KMS-11 (cell line): ENCODE measurements around the gene COA6.

Experiments
- H2AFZ ChIP-seq: fragments of 200-600 bp; sonication (generic); 2 replicates; pipeline ENCODE4 v1.6.1; 2016; ENCODE audit warnings: antibody characterized with exemption, mixed run types, low read depth
- H3K27ac ChIP-seq: fragments of 200-600 bp; sonication (generic); 2 replicates; pipeline ENCODE4 v1.6.1; 2016; ENCODE audit warnings: mild to moderate bottlenecking, mixed run types
- H3K27me3 ChIP-seq: fragments of 200-600 bp; sonication (generic); 2 replicates; pipeline ENCODE4 v1.6.1; 2017; ENCODE audit warnings: mild to moderate bottlenecking, low read depth, mixed run types, moderate library complexity; ENCODE audit not compliant: insufficient read depth
- H3K36me3 ChIP-seq: fragments of 200-600 bp; sonication (generic); 2 replicates; pipeline ENCODE4 v1.6.1; 2017; ENCODE audit warnings: mild to moderate bottlenecking, mixed run types; ENCODE audit not compliant: insufficient read depth
- H3K4me1 ChIP-seq: fragments of 200-600 bp; sonication (generic); 2 replicates; pipeline ENCODE4 v1.6.1; 2016; ENCODE audit warnings: mild to moderate bottlenecking, low read depth, mixed run types; ENCODE audit not compliant: poor library complexity, severe bottlenecking
- H3K4me2 ChIP-seq: fragments of 200-600 bp; sonication (generic); 2 replicates; pipeline ENCODE4 v1.7.0; 2016; ENCODE audit warnings: mild to moderate bottlenecking, mixed run types
- H3K4me3 ChIP-seq: fragments of 200-600 bp; sonication (generic); IDR thresholded peaks from 2 replicates; pipeline ENCODE4 v1.6.1; 2017; ENCODE audit warnings: low read depth, low read length, mixed read lengths; ENCODE audit not compliant: insufficient read depth
- H3K79me2 ChIP-seq: fragments of 200-600 bp; sonication (generic); 2 replicates; pipeline ENCODE4 v1.6.1; 2016; ENCODE audit warnings: low read depth, mixed run types; ENCODE audit not compliant: insufficient read depth
- H3K9ac ChIP-seq: fragments of 200-600 bp; sonication (generic); 2 replicates; pipeline ENCODE4 v1.6.1; 2016; ENCODE audit warnings: mild to moderate bottlenecking, mixed run types
- H4K20me1 ChIP-seq: fragments of 200-600 bp; sonication (generic); 2 replicates; pipeline ENCODE4 v1.6.1; 2016; ENCODE audit warnings: mild to moderate bottlenecking, mixed run types; ENCODE audit not compliant: insufficient read depth
- TF ChIP-seq, protein P1 (sequence below): fragments of 200-600 bp; sonication (generic); conservative IDR thresholded peaks from 2 replicates; pipeline ENCODE4 v1.6.1; 2017; ENCODE audit warnings: low read depth, mild to moderate bottlenecking, antibody characterized with exemption, low read length, moderate library complexity, mixed read lengths

COA6 gene

DNA sequence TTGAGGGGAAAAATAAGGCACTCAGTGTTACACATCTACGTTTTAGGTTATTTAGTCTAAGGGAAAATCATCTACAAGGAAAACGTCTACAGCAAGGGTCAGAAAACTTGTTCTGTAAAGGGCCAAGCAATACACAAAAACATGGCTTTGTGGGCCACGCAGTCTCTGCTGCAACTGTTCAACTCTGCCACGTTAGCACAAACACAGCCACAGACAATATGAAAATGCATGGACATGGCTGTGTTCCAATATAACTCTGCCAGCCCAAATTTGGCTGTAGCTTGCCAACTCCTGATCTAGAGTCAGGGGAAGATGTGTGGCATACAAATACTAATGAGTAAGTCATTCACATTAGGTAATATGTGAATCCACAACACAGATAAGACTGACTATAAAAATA lies 40.7 kb downstream of the COA6 start:
- Histone ChIP-seq H3K79me2 (no peaks in the 10 kb centered on the region), H3K36me3 (peaks cover 4% of the 10 kb centered on the region; the same call in 1 of the 2 replicates)

DNA sequence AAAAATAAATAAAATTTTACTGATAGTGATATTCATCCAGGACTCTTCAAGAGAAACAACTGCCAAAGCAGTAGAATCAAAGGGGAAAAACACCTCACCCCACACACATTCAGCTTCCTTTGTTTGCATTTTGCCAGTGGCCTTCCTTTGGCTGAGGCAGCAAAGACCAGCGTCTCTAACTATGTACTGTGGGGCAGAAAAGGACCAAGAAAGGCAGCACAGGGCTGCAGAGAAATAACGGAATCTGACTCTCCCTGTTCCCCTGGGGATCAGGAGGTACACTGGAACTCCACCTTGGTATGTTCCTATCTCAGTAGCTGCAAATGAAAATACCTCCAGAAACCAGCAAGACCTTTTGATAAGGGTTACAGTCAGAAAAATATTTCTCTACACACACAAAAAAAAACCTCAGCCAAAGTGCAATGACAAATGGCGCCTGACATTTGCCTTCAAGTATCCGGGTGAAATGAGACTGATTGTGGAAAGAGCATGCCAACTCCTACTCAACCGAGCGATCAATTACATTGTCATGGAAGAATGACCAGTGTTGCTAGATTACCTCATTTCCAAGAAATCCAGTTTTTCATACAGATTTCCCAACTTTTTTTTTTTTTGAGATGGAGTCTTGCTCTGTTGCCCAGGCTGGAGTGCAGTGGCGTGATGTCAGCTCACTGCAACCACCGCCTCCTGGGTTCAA lies 54.8 kb downstream of the COA6 start:
- no peak overlapping the region for H2AFZ ChIP-seq
- no peaks in the 10 kb centered on the region for H3K79me2 ChIP-seq
- H3K27me3 ChIP-seq = no peaks in the 10 kb centered on the region
- no peaks in the 10 kb centered on the region; the same call in 1 of the 2 replicates for H3K36me3 ChIP-seq
- no peaks in the 10 kb centered on the region for H3K4me1 ChIP-seq
- TF ChIP-seq, protein P1, sequence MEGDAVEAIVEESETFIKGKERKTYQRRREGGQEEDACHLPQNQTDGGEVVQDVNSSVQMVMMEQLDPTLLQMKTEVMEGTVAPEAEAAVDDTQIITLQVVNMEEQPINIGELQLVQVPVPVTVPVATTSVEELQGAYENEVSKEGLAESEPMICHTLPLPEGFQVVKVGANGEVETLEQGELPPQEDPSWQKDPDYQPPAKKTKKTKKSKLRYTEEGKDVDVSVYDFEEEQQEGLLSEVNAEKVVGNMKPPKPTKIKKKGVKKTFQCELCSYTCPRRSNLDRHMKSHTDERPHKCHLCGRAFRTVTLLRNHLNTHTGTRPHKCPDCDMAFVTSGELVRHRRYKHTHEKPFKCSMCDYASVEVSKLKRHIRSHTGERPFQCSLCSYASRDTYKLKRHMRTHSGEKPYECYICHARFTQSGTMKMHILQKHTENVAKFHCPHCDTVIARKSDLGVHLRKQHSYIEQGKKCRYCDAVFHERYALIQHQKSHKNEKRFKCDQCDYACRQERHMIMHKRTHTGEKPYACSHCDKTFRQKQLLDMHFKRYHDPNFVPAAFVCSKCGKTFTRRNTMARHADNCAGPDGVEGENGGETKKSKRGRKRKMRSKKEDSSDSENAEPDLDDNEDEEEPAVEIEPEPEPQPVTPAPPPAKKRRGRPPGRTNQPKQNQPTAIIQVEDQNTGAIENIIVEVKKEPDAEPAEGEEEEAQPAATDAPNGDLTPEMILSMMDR = no peak
- H3K4me3 ChIP-seq = no peak overlapping the region
- H3K9ac ChIP-seq = no peak overlapping the region
- H3K4me2 ChIP-seq = no peak overlapping the region
- H4K20me1 ChIP-seq = no peaks in the 10 kb centered on the region
- H3K27ac ChIP-seq = no peak overlapping the region

More for the DNA sequence above, 40.7 kb downstream of the COA6 start:
- Histone ChIP-seq H3K9ac (no peak overlapping the region), H2AFZ (no peak overlapping the region), H3K4me1 (no peaks in the 10 kb centered on the region), H4K20me1 (no peaks in the 10 kb centered on the region), H3K4me2 (no peak overlapping the region), H3K27me3 (no peaks in the 10 kb centered on the region), H3K4me3 (no peak overlapping the region), H3K27ac (no peak overlapping the region)
- TF ChIP-seq, protein P1 = no peak

DNA sequence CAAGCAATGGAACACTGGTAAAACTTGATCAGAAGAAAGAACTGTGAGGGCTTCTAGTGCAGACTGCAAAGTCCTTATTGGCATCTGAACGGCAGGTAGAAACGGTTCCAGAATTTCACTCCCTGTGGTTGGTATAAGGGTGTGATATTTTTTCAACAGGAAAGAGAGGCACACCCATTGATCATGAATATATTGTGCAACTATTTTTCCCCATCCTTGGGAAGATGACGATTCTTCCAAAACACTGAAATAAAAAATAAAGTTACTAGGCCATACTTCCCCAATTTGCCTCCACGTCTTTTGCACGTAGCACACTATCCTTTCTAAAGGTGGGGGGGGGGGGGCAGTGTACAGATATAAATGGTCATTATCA lies 56.2 kb downstream of the COA6 start:
- Histone ChIP-seq H3K27me3 (no peaks in the 10 kb centered on the region), H3K79me2 (no peaks in the 10 kb centered on the region), H3K4me1 (no peaks in the 10 kb centered on the region), H4K20me1 (no peaks in the 10 kb centered on the region), H3K9ac (no peak overlapping the region), H2AFZ (no peak overlapping the region), H3K4me3 (no peak overlapping the region), H3K36me3 (no peaks in the 10 kb centered on the region; the same call in 1 of the 2 replicates), H3K4me2 (no peak overlapping the region), H3K27ac (no peak overlapping the region)
- TF ChIP-seq, protein P1 = no peak

DNA sequence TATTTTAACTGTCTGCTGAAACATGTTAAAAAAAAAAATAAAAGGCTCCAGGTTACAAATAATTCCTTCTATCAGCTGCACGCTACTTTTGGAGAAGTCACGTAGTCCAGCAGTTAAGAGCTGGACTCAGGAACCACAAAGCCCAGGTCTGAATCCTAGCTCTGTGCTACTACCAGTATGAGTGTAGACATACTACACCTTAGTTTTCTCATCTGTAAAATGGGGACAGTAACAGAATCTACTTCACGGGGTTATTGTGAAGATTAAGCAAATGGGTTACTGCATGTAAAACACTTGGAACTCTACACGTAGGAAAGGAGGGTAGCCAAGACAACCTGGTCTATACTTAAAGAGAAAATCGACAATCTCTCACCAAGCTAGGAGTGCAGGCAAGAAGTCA lies 57.4 kb downstream of the COA6 start:
- no peak overlapping the region for H3K9ac ChIP-seq
- TF ChIP-seq, protein P1 = no peak
- H3K4me1 ChIP-seq = no peaks in the 10 kb centered on the region
- H3K27ac ChIP-seq = no peak overlapping the region
- no peak overlapping the region for H3K4me3 ChIP-seq
- H3K27me3 ChIP-seq = no peaks in the 10 kb centered on the region
- no peak overlapping the region for H3K4me2 ChIP-seq
- no peaks in the 10 kb centered on the region; the same call in 1 of the 2 replicates for H3K36me3 ChIP-seq
- H2AFZ ChIP-seq = no peak overlapping the region
- no peaks in the 10 kb centered on the region for H3K79me2 ChIP-seq
- H4K20me1 ChIP-seq = no peaks in the 10 kb centered on the region
